SU-DHL-6 (cell line): ENCODE data around the gene PLEKHA6.

Source experiments
- H2AFZ ChIP-seq: fragments of 200-600 bp; sonication (generic); 2 replicates; pipeline ENCODE4 v1.6.1; 2014; ENCODE audit warnings: low read depth, mild to moderate bottlenecking, moderate library complexity, mixed read lengths, antibody characterized with exemption, low read length; ENCODE audit not compliant: severe bottlenecking
- H3F3A ChIP-seq: fragments of 200-600 bp; shearing (Covaris generic); 2 replicates; pipeline ENCODE4 v1.6.0; 2016; ENCODE audit warnings: antibody characterized with exemption, mild to moderate bottlenecking; ENCODE audit not compliant: insufficient read depth
- H3K27ac ChIP-seq: fragments of 200-600 bp; sonication (generic); 2 replicates; pipeline ENCODE4 v1.5.1; 2016; ENCODE audit warnings: low read depth, mild to moderate bottlenecking, low read length, moderate library complexity, mixed read lengths
- H3K27me3 ChIP-seq: fragments of 200-600 bp; sonication (generic), shearing (Covaris generic); 2 replicates; pipeline ENCODE4 v1.6.0; 2014; ENCODE audit warnings: mild to moderate bottlenecking, low read length
- H3K36me3 ChIP-seq: fragments of 200-600 bp; sonication (generic); 2 replicates; pipeline ENCODE4 v1.6.1; 2014; ENCODE audit warnings: mild to moderate bottlenecking, low read length, mixed read lengths
- H3K4me2 ChIP-seq: fragments of 300-600, 200-600 bp; shearing (Covaris generic), sonication (generic); 2 replicates; pipeline ENCODE4 v1.6.0; 2014; ENCODE audit warnings: low read length, low read depth, mild to moderate bottlenecking; ENCODE audit not compliant: poor library complexity, severe bottlenecking
- H3K4me3 ChIP-seq: fragments of 200-600 bp; sonication (generic); 2 replicates; pipeline ENCODE4 v1.5.1; 2014; ENCODE audit warnings: antibody characterized with exemption, low read length, mild to moderate bottlenecking, mixed read lengths; ENCODE audit not compliant: insufficient read depth, poor library complexity, severe bottlenecking
- H3K79me2 ChIP-seq: fragments of 200-600 bp; sonication (generic); 2 replicates; pipeline ENCODE4 v1.6.1; 2014; ENCODE audit warnings: mild to moderate bottlenecking, low read length, moderate library complexity; ENCODE audit not compliant: insufficient read depth
- H3K9ac ChIP-seq: fragments of 200-600 bp; sonication (generic); 2 replicates; pipeline ENCODE4 v1.7.0; 2014; ENCODE audit warnings: mild to moderate bottlenecking, low read length
- H3K9me2 ChIP-seq: fragments of 200-600 bp; sonication (generic); replicated peaks from 2 replicates; pipeline ENCODE4 v1.6.1; 2014; ENCODE audit warnings: low read length; ENCODE audit not compliant: insufficient read depth
- H3K9me3 ChIP-seq: fragments of 200-600 bp; sonication (generic); 2 replicates; pipeline ENCODE4 v1.6.1; 2014; ENCODE audit warnings: low read length, mixed read lengths; ENCODE audit not compliant: insufficient read depth
- H4K20me1 ChIP-seq: fragments of 200-600 bp; sonication (generic); 2 replicates; pipeline ENCODE4 v1.6.1; 2014; ENCODE audit warnings: low read depth, mild to moderate bottlenecking, antibody characterized with exemption, low read length, moderate library complexity, mixed read lengths
- CTCF ChIP-seq: fragments of 200-600 bp; sonication (generic); IDR thresholded peaks from one replicate; pipeline ENCODE4 v1.5.1; 2017; ENCODE audit warnings: antibody characterized with exemption, mild to moderate bottlenecking, low read length, moderate library complexity; ENCODE audit not compliant: insufficient read depth, poor library complexity, severe bottlenecking
- EZH2phosphoT487 ChIP-seq: fragments of 200-600 bp; sonication (generic), shearing (Covaris generic); conservative IDR thresholded peaks from 2 replicates; pipeline ENCODE4 v1.6.1; 2018; ENCODE audit warnings: mild to moderate bottlenecking, antibody characterized with exemption, low read length, moderate library complexity, mixed read lengths

PLEKHA6 gene

GRCh38 chr1:204367193-204367858 lies 7.6 kb upstream of the PLEKHA6 start:
- no peak for TF ChIP-seq CTCF
- no peak for TF ChIP-seq EZH2phosphoT487
- Histone ChIP-seq H2AFZ (no peak overlapping the region), H3K9ac (no peak overlapping the region)

GRCh38 chr1:204366759-204367158 lies 7.0 kb upstream of the PLEKHA6 start:
- no peaks in the 10 kb centered on the region for H3K9me3 ChIP-seq
- H3K4me3 ChIP-seq: no peak overlapping the region
- H3K27me3 ChIP-seq: no peaks in the 10 kb centered on the region
- no peak overlapping the region for H3K4me2 ChIP-seq
- no peaks in the 10 kb centered on the region for H3K9me2 ChIP-seq
- no peaks in the 10 kb centered on the region for H3F3A ChIP-seq
- H3K36me3 ChIP-seq: no peaks in the 10 kb centered on the region
- H4K20me1 ChIP-seq: no peaks in the 10 kb centered on the region
- no peak overlapping the region for H3K9ac ChIP-seq
- no peak for TF ChIP-seq CTCF
- TF ChIP-seq EZH2phosphoT487: no peak
- H3K27ac ChIP-seq: no peak overlapping the region
- no peaks in the 10 kb centered on the region for H3K79me2 ChIP-seq
- no peak overlapping the region for H2AFZ ChIP-seq

More at GRCh38 chr1:204367193-204367858, 7.6 kb upstream of the PLEKHA6 start:
- Histone ChIP-seq H3F3A (no peaks in the 10 kb centered on the region), H3K27ac (no peak overlapping the region), H3K36me3 (no peaks in the 10 kb centered on the region), H3K4me3 (no peak overlapping the region), H3K4me2 (no peak overlapping the region), H4K20me1 (no peaks in the 10 kb centered on the region), H3K27me3 (no peaks in the 10 kb centered on the region), H3K79me2 (no peaks in the 10 kb centered on the region), H3K9me2 (no peaks in the 10 kb centered on the region), H3K9me3 (no peaks in the 10 kb centered on the region)

- H3K4me3 ChIP-seq: no peak overlapping the region
Observed at GRCh38 chr1:204363335-204364114, 3.8 kb upstream of the PLEKHA6 start.

More at GRCh38 chr1:204363335-204364114, 3.8 kb upstream of the PLEKHA6 start:
- Histone ChIP-seq H3K36me3 (no peaks in the 10 kb centered on the region), H3F3A (no peaks in the 10 kb centered on the region), H2AFZ (peak overlapping the region; percentile 67), H3K27ac (no peak overlapping the region), H3K9me3 (no peaks in the 10 kb centered on the region), H3K9ac (peak overlapping the region; percentile 15; the same call in 1 of the 2 replicates), H3K4me2 (peak overlapping the region; percentile 43), H4K20me1 (no peaks in the 10 kb centered on the region), H3K79me2 (no peaks in the 10 kb centered on the region), H3K27me3 (no peaks in the 10 kb centered on the region), H3K9me2 (no peaks in the 10 kb centered on the region)
- 0 out of 2 replicates have a peak, but pooled peaks have one; percentile 76 for TF ChIP-seq EZH2phosphoT487
- peak; percentile 67 for TF ChIP-seq CTCF
